ENCODE data around the gene GRSF1. TPM values are rescaled to one million over a fixed set of nuclear protein-coding genes. Genes with fewer than 3 reads are reported as not detected.

Gene GRSF1
- total RNA-seq, 1 experiment from 2014 or later, result 76.1 TPM

GRCh38 chr4:70829015-70829414 is 10.7 kb downstream of the GRSF1 start:
- no TSS peak for BruUV-seq (replicated peaks)
- Histone ChIP-seq H3K36me3 (ENCODE audit: control insufficient read depth, insufficient read depth, low read length) (peaks cover 2% of the 10 kb centered on the region; the same call in 1 of the 2 replicates), H3K27me3 (replicated peaks; ENCODE audit: control insufficient read depth, insufficient read depth, low read length) (no peaks in the 10 kb centered on the region), H3K4me1 (no peaks in the 10 kb centered on the region), H3K4me3 (ENCODE audit: low read depth, low read length) (no peak overlapping the region), H3K9me3 (no peaks in the 10 kb centered on the region)
- Mint-ChIP-seq H3K4me1 (ENCODE audit: low read depth, unreplicated experiment) (no peaks in the 10 kb centered on the region), H3K27me3 (ENCODE audit: insufficient read depth, unreplicated experiment) (no peaks in the 10 kb centered on the region), H3K36me3 (ENCODE audit: insufficient read depth, unreplicated experiment) (peaks cover 77% of the 10 kb centered on the region), H3K9me3 (ENCODE audit: unreplicated experiment) (no peaks in the 10 kb centered on the region), H3K4me3 (ENCODE audit: unreplicated experiment) (no peak overlapping the region), H3K27ac (ENCODE audit: unreplicated experiment) (no peak overlapping the region)
- no peak for TF ChIP-seq CTCF (IDR thresholded peaks at IDR 0.05; ENCODE audit: insufficient read depth in 1 of 2, low read depth in 1 of 2, low read length in 1 of 2, severe bottlenecking in 1 of 2, unreplicated experiment in 1 of 2)
- DNase-seq, result no peak
- CTCF ChIA-PET, result no interaction called here
- POLR2A ChIA-PET, result no interaction called here
- intact Hi-C loops (cut with micrococcal nuclease; ENCODE audit: unreplicated experiment), result no loop called here

- BruUV-seq (replicated peaks), result no TSS peak
- intact Hi-C loops (cut with micrococcal nuclease; ENCODE audit: unreplicated experiment), result no loop called here
These were observed 20.8 kb downstream of the GRSF1 start for GRCh38 chr4:70818921-70819320.

GRCh38 chr4:70818173-70818855 is 21.4 kb downstream of the GRSF1 start:
- intact Hi-C loops (cut with micrococcal nuclease; ENCODE audit: unreplicated experiment), result no loop called here
- Histone ChIP-seq H3K36me3 (ENCODE audit: control insufficient read depth, insufficient read depth, low read length) (no peaks in the 10 kb centered on the region), H3K4me3 (ENCODE audit: low read depth, low read length) (no peak overlapping the region), H3K27me3 (replicated peaks; ENCODE audit: control insufficient read depth, insufficient read depth, low read length) (no peaks in the 10 kb centered on the region), H3K4me1 (no peaks in the 10 kb centered on the region), H3K9me3 (no peaks in the 10 kb centered on the region)
- DNase-seq, result no peak
- H3K27me3 Mint-ChIP-seq (ENCODE audit: insufficient read depth, unreplicated experiment), result no peaks in the 10 kb centered on the region
- no peaks in the 10 kb centered on the region for H3K9me3 Mint-ChIP-seq (ENCODE audit: unreplicated experiment)
- peaks cover 40% of the 10 kb centered on the region for H3K36me3 Mint-ChIP-seq (ENCODE audit: insufficient read depth, unreplicated experiment)
- no peak overlapping the region for H3K4me3 Mint-ChIP-seq (ENCODE audit: unreplicated experiment)
- no TSS peak for BruUV-seq (replicated peaks)
- H3K27ac Mint-ChIP-seq (ENCODE audit: unreplicated experiment), result no peak overlapping the region
- no peak for TF ChIP-seq CTCF (IDR thresholded peaks at IDR 0.05; ENCODE audit: insufficient read depth in 1 of 2, low read depth in 1 of 2, low read length in 1 of 2, severe bottlenecking in 1 of 2, unreplicated experiment in 1 of 2)
- CTCF ChIA-PET, result no interaction called here
- no peaks in the 10 kb centered on the region for H3K4me1 Mint-ChIP-seq (ENCODE audit: low read depth, unreplicated experiment)
- POLR2A ChIA-PET, result no interaction called here

More at GRCh38 chr4:70818921-70819320, 20.8 kb downstream of the GRSF1 start:
- no peaks in the 10 kb centered on the region for H3K4me1 ChIP-seq
- no peak overlapping the region for H3K4me3 ChIP-seq (ENCODE audit: low read depth, low read length)
- H3K9me3 ChIP-seq, result no peaks in the 10 kb centered on the region
- Mint-ChIP-seq H3K4me1 (ENCODE audit: low read depth, unreplicated experiment) (no peaks in the 10 kb centered on the region), H3K36me3 (ENCODE audit: insufficient read depth, unreplicated experiment) (peaks cover 46% of the 10 kb centered on the region), H3K27ac (ENCODE audit: unreplicated experiment) (no peak overlapping the region), H3K27me3 (ENCODE audit: insufficient read depth, unreplicated experiment) (no peaks in the 10 kb centered on the region), H3K4me3 (ENCODE audit: unreplicated experiment) (no peak overlapping the region), H3K9me3 (ENCODE audit: unreplicated experiment) (no peaks in the 10 kb centered on the region)
- DNase-seq, result no peak
- CTCF ChIA-PET, result no interaction called here
- POLR2A ChIA-PET, result no interaction called here
- no peak for TF ChIP-seq CTCF (IDR thresholded peaks at IDR 0.05; ENCODE audit: insufficient read depth in 1 of 2, low read depth in 1 of 2, low read length in 1 of 2, severe bottlenecking in 1 of 2, unreplicated experiment in 1 of 2)
- H3K27me3 ChIP-seq (replicated peaks; ENCODE audit: control insufficient read depth, insufficient read depth, low read length), result no peaks in the 10 kb centered on the region
- H3K36me3 ChIP-seq (ENCODE audit: control insufficient read depth, insufficient read depth, low read length), result no peaks in the 10 kb centered on the region
